Spleen (tissue), 3 donors: Measurements from ENCODE around the gene RNMT.

Experiments
- POLR2A ChIP-seq, 3 donors: fragments of 450-650 bp; IDR thresholded peaks; one replicate each; pipeline ENCODE4 v1.5.1; 2017; ENCODE audit warnings: antibody characterized with exemption in 3 of 3, mild to moderate bottlenecking in 1 of 3
- POLR2AphosphoS5 ChIP-seq, 3 donors: sonication (generic); formaldehyde crosslinking; IDR thresholded peaks; one replicate each; pipeline ENCODE4 v1.5.1; 2017; ENCODE audit warnings: antibody characterized with exemption in 3 of 3

DNA sequence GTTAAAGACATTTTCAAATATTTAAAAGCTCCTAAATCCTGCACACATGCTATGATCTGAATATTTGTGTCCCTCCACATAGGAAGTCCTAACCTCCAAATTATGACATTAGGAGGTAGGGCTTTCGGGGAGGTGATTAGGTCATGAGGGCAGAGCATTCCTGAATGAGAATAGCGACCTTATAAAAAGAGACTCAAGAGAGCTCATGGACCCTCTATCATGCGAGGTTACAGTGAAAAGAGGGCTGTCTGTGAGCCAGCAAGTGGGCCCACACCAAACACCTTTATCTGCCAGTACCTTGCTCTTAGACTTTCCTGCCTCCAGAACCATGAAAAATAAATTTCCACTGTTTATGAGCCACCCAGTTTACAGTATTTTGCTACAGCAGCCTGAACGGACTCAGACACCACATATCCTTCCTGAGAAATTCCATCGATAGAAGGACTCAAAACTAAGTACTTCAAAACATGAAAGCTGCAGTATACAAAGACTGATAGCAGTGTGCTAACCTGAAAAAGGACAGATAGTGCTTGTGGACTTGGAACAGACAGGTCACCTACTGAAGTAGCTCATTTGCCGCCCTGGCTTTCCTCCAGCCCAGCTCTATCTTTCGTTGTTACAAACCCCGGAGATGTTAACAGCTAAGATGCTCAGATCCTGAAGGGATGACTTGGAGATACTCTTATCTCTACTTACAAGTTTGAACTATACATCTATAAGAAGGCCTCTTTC is 13.9 kb upstream of the RNMT start:
- no peak for TF ChIP-seq POLR2AphosphoS5 (IDR thresholded peaks at IDR 0.05)
- no peak for TF ChIP-seq POLR2A (IDR thresholded peaks at IDR 0.05)
